ENCODE data around the gene NTSR2. TPM values are rescaled to one million over a fixed set of nuclear protein-coding genes. Genes with fewer than 3 reads are reported as not detected.

NTSR2 gene
- total RNA-seq, 2 experiments from 2014 or later, result not detected

- ChIA-PET POLR2A (no interaction called here), CTCF (ENCODE audit: unreplicated experiment) (interaction anchor here (0.7 kb wide), 1 partner anchor 46 kb away, joined by 3 read pairs; no protein-coding TSS in a partner anchor)
- no peaks in the 10 kb centered on the region for H3K9me3 ChIP-seq (ENCODE audit: low read length)
- intact Hi-C loops (cut with micrococcal nuclease; ENCODE audit: unreplicated experiment), result no loop called here
- BruUV-seq (replicated peaks), result no TSS peak
- no peak overlapping the region for H2AFZ ChIP-seq (ENCODE audit: low read length)
- TF ChIP-seq CTCF (conservative IDR thresholded peaks at IDR 0.05; ENCODE audit: low read length) (no peak), EZH2phosphoT487 (IDR thresholded peaks at IDR 0.05; ENCODE audit: borderline replicate concordance, low read depth, low read length) (no peak)
- no peak overlapping the region for H3K4me2 ChIP-seq (ENCODE audit: low read length)
- H4K20me1 ChIP-seq (ENCODE audit: insufficient read depth, low read length), result no peaks in the 10 kb centered on the region
- DNase-seq (ENCODE audit: low spot score), result no peak
- no peaks in the 10 kb centered on the region for H3K9me2 ChIP-seq (ENCODE audit: insufficient read depth, low read length)
- no peaks in the 10 kb centered on the region for H3K36me3 ChIP-seq (ENCODE audit: insufficient read depth, low read length)
- H3K27ac ChIP-seq (ENCODE audit: low read depth, low read length, poor library complexity, severe bottlenecking), result no peak overlapping the region
- H3K4me3 ChIP-seq (ENCODE audit: low read depth, low read length, poor library complexity, severe bottlenecking), result no peak overlapping the region
- no peaks in the 10 kb centered on the region for H3K79me2 ChIP-seq (ENCODE audit: insufficient read depth, low read depth, low read length)
- no peaks in the 10 kb centered on the region for H3K4me1 ChIP-seq (ENCODE audit: insufficient read depth, low read length, poor library complexity, severe bottlenecking)
Measured at GRCh38 chr2:11656252-11656651, 13.7 kb downstream of the NTSR2 start.

GRCh38 chr2:11655495-11655894 is 14.5 kb downstream of the NTSR2 start:
- H3K4me1 ChIP-seq (ENCODE audit: insufficient read depth, low read length, poor library complexity, severe bottlenecking), result no peaks in the 10 kb centered on the region
- H4K20me1 ChIP-seq (ENCODE audit: insufficient read depth, low read length), result no peaks in the 10 kb centered on the region
- no peaks in the 10 kb centered on the region for H3K9me2 ChIP-seq (ENCODE audit: insufficient read depth, low read length)
- no peaks in the 10 kb centered on the region for H3K36me3 ChIP-seq (ENCODE audit: insufficient read depth, low read length)
- H3K4me2 ChIP-seq (ENCODE audit: low read length), result no peak overlapping the region
- intact Hi-C loops (cut with micrococcal nuclease; ENCODE audit: unreplicated experiment), result no loop called here
- no peaks in the 10 kb centered on the region for H3K79me2 ChIP-seq (ENCODE audit: insufficient read depth, low read depth, low read length)
- DNase-seq (ENCODE audit: low spot score), result no peak
- H3K9me3 ChIP-seq (ENCODE audit: low read length), result no peaks in the 10 kb centered on the region
- H3K4me3 ChIP-seq (ENCODE audit: low read depth, low read length, poor library complexity, severe bottlenecking), result no peak overlapping the region
- no peak overlapping the region for H3K27ac ChIP-seq (ENCODE audit: low read depth, low read length, poor library complexity, severe bottlenecking)
- TF ChIP-seq EZH2phosphoT487 (IDR thresholded peaks at IDR 0.05; ENCODE audit: borderline replicate concordance, low read depth, low read length) (no peak), CTCF (conservative IDR thresholded peaks at IDR 0.05; ENCODE audit: low read length) (no peak)
- no TSS peak for BruUV-seq (replicated peaks)
- no peak overlapping the region for H2AFZ ChIP-seq (ENCODE audit: low read length)
- CTCF ChIA-PET (ENCODE audit: unreplicated experiment), result no interaction called here
- POLR2A ChIA-PET, result no interaction called here

GRCh38 chr2:11652553-11652952 is 17.4 kb downstream of the NTSR2 start:
- no peak overlapping the region for H2AFZ ChIP-seq (ENCODE audit: low read length)
- H3K4me2 ChIP-seq (ENCODE audit: low read length), result no peak overlapping the region
- H3K79me2 ChIP-seq (ENCODE audit: insufficient read depth, low read depth, low read length), result no peaks in the 10 kb centered on the region
- TF ChIP-seq EZH2phosphoT487 (IDR thresholded peaks at IDR 0.05; ENCODE audit: borderline replicate concordance, low read depth, low read length) (no peak), CTCF (conservative IDR thresholded peaks at IDR 0.05; ENCODE audit: low read length) (no peak)
- intact Hi-C loops (cut with micrococcal nuclease; ENCODE audit: unreplicated experiment), result no loop called here
- no peak for DNase-seq (ENCODE audit: low spot score)
- no peaks in the 10 kb centered on the region for H3K36me3 ChIP-seq (ENCODE audit: insufficient read depth, low read length)
- no peaks in the 10 kb centered on the region for H3K9me3 ChIP-seq (ENCODE audit: low read length)
- no peak overlapping the region for H3K27ac ChIP-seq (ENCODE audit: low read depth, low read length, poor library complexity, severe bottlenecking)
- POLR2A ChIA-PET, result no interaction called here
- BruUV-seq (replicated peaks), result no TSS peak
- no peaks in the 10 kb centered on the region for H3K9me2 ChIP-seq (ENCODE audit: insufficient read depth, low read length)
- no peak overlapping the region for H3K4me3 ChIP-seq (ENCODE audit: low read depth, low read length, poor library complexity, severe bottlenecking)
- CTCF ChIA-PET (ENCODE audit: unreplicated experiment), result no interaction called here
- H4K20me1 ChIP-seq (ENCODE audit: insufficient read depth, low read length), result no peaks in the 10 kb centered on the region
- no peaks in the 10 kb centered on the region for H3K4me1 ChIP-seq (ENCODE audit: insufficient read depth, low read length, poor library complexity, severe bottlenecking)

All from OCI-LY7 (cell line).